Spleen (tissue), 11 donors: ENCODE data around the gene WDR86. TPM values are rescaled to one million over a fixed set of nuclear protein-coding genes. Genes with fewer than 3 reads are reported as not detected.
A peak's percentile ranks its signal among the peaks of the same experiment; 100 is the strongest.

ENCODE experiments used
- DNase-seq: peaks from one replicate; pipeline ENCODE4 v3.0.0-alpha.2; 2020
- H3K27ac ChIP-seq, 8 donors: fragments of 200-600 bp; sonication (generic) in 7 of 8; 1 replicate in 4 of 8; 2 replicates in 4 of 8; pipeline versions ENCODE4 v1.5.0 to v1.8.0; 2016 to 2021; ENCODE audit warnings: inconsistent platforms in 4 of 8, mild to moderate bottlenecking in 4 of 8, moderate library complexity in 1 of 8
- H3K27me3 ChIP-seq, 7 donors: fragments of 200-600 bp; sonication (generic) in 6 of 7; replicated peaks in 1 of 7; 1 replicate in 4 of 7; 2 replicates in 3 of 7; pipeline versions ENCODE4 v1.5.0 to v1.8.0; 2016 to 2021; ENCODE audit warnings: inconsistent platforms in 3 of 7, mild to moderate bottlenecking in 1 of 7
- H3K36me3 ChIP-seq, 6 donors: fragments of 200-600 bp; sonication (generic) in 5 of 6; 1 replicate in 4 of 6; 2 replicates in 2 of 6; pipeline versions ENCODE4 v1.5.0 to v1.8.0; 2016 to 2021; ENCODE audit warnings: inconsistent platforms in 2 of 6
- H3K4me1 ChIP-seq, 6 donors: fragments of 200-600 bp; sonication (generic) in 5 of 6; 1 replicate in 3 of 6; 2 replicates in 3 of 6; pipeline versions ENCODE4 v1.5.0 to v1.8.0; 2016 to 2021; ENCODE audit warnings: inconsistent platforms in 3 of 6
- H3K4me3 ChIP-seq, 8 donors: fragments of 200-600 bp; sonication (generic) in 7 of 8; 1 replicate in 4 of 8; 2 replicates in 4 of 8; pipeline versions ENCODE4 v1.5.0 to v1.8.0; 2016 to 2021; ENCODE audit warnings: inconsistent platforms in 4 of 8, mild to moderate bottlenecking in 4 of 8, moderate library complexity in 2 of 8
- H3K9me3 ChIP-seq, 8 donors: fragments of 200-600 bp; sonication (generic) in 7 of 8; 1 replicate in 4 of 8; 2 replicates in 4 of 8; pipeline versions ENCODE4 v1.5.0 to v1.8.0; 2016 to 2021; ENCODE audit warnings: inconsistent platforms in 4 of 8
- POLR2A ChIP-seq, 3 donors: fragments of 450-650 bp; IDR thresholded peaks; one replicate each; pipeline ENCODE4 v1.5.1; 2017; ENCODE audit warnings: antibody characterized with exemption in 3 of 3, mild to moderate bottlenecking in 1 of 3
- POLR2AphosphoS5 ChIP-seq, 3 donors: sonication (generic); formaldehyde crosslinking; IDR thresholded peaks; one replicate each; pipeline ENCODE4 v1.5.1; 2017; ENCODE audit warnings: antibody characterized with exemption in 3 of 3
- WGBS, 5 donors: extraction: QIAGEN DNeasy Blood & Tissue Kit in 3 of 5; methylation state at CpG; one replicate each; pipeline versions ENCODE4 v1.1.5 to v1.1.7; 2013 to 2018; 5-methylcytosine and 5-hydroxymethylcytosine counted together
- intact Hi-C: fragments of 100-400 bp; cut with DNase I; formaldehyde crosslinking; loops from one replicate; pipeline ENCODE4 v1.15.0; 2023; ENCODE audit warnings: low total_unique reads
- polyA plus RNA-seq, 3 donors: library from polyadenylated mRNA; stranded (reverse); fragments of 200-250 nt; gene quantifications; one replicate each; pipeline ENCODE4 v1.2.1, GENCODE V29; 2013
- total RNA-seq, 7 donors: library from RNA; depleted of rRNA in 3 of 7; stranded (reverse); fragments of >200 nt in 3 of 7; fragmentation: NEBNext Ultra II Directional in 4 of 7; extraction: Animal tissue kit (Norgen Biotek cat#: 25700) in 4 of 7; gene quantifications; one replicate each; pipeline versions ENCODE4 v1.1.0 to v1.2.1, GENCODE V29; 2016 to 2021
- TF ChIP-seq, protein P1 (sequence below), 11 experiments: fragments of 200-600 bp in 7 of 11; fragments of 450-650 bp in 4 of 11; sonication (generic) in 4 of 11; IDR thresholded peaks in 8 of 11; conservative IDR thresholded peaks in 3 of 11; 1 replicate in 7 of 11; 2 replicates in 4 of 11; pipeline versions ENCODE4 v1.4.0 to v1.8.0; 2016 to 2021; ENCODE audit warnings: antibody characterized with exemption in 11 of 11, inconsistent platforms in 4 of 11, mild to moderate bottlenecking in 1 of 11
- donor health status: healthy with polysubstance abuse.
- donor health status: DM: no; HTN: no; CAD: no; lungs with moderate emphysema.
- donor health status: DM: no; HTN: no; CAD: no.
- donor health status: Bipolar disorder and iron deficiency.
- donor health status: healthy.
- donor health status: DM: no; HTN: no; CAD: no.
- donor health status: DM: yes; HTN: yes; CAD: no.

WDR86 gene
- total and polyA plus RNA-seq, 10 donors: 2.8 to 71.9 (median 49.2) TPM

DNA sequence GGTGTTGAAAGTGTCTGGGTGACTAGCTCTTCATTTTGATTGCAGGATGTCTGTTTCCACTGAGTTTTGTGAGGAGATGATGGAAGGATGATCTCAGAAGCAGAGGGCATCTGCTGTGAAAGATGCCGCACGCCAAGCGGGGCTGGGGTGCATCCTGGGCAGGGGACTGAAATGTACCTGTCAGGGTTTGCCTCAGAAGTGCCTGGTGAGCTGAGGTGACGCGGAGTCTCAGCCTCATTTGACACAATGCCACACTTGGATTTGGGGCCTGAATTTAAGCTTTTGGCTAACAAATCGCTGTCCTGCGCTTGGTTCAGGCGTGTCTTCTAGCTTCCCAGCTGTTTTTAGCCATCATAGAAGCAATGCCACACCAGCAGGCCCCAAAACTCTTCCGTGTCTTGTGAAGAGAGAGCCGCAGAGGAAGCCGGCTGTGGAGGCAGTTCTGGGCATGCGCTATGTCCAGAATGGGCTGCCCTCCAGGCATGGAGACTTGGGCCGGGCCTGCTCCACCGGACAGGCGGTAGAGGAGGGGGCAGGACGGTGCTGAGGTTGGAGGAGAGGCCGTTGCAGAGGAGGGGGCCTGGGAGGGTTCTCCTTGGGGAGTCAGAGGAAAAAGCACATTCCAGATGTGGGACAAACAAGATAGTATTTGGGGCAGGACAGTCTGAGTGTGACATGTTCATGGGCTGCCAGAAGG is 31.2 kb downstream of the WDR86 start:
- H3K4me3 ChIP-seq: no peak overlapping the region
- DNase-seq: peak; percentile 73
- peaks cover 2 to 69% (median 49%) of the 10 kb centered on the region in 6 donors for H3K36me3 ChIP-seq
- peak overlapping the region in 2 of 8 donors; percentile 20 to 25 for H3K27ac ChIP-seq
- TF ChIP-seq POLR2AphosphoS5 (IDR thresholded peaks at IDR 0.05) (peak in 1 of 3 donors; percentile 60), POLR2A (IDR thresholded peaks at IDR 0.05) (no peak)
- TF ChIP-seq, protein P1, sequence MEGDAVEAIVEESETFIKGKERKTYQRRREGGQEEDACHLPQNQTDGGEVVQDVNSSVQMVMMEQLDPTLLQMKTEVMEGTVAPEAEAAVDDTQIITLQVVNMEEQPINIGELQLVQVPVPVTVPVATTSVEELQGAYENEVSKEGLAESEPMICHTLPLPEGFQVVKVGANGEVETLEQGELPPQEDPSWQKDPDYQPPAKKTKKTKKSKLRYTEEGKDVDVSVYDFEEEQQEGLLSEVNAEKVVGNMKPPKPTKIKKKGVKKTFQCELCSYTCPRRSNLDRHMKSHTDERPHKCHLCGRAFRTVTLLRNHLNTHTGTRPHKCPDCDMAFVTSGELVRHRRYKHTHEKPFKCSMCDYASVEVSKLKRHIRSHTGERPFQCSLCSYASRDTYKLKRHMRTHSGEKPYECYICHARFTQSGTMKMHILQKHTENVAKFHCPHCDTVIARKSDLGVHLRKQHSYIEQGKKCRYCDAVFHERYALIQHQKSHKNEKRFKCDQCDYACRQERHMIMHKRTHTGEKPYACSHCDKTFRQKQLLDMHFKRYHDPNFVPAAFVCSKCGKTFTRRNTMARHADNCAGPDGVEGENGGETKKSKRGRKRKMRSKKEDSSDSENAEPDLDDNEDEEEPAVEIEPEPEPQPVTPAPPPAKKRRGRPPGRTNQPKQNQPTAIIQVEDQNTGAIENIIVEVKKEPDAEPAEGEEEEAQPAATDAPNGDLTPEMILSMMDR (IDR thresholded peaks at IDR 0.05 in 8 of 11, conservative IDR thresholded peaks at IDR 0.05 in 3 of 11): no peak
- 85 to 91% (median 87%) methylated on average over 17 of the region's 17 CpGs for WGBS, 5 donors
- no peaks in the 10 kb centered on the region for H3K9me3 ChIP-seq
- H3K4me1 ChIP-seq: peaks cover 9 to 39% (median 29%) of the 10 kb centered on the region in 6 donors
- H3K27me3 ChIP-seq: peaks cover 0 to 29% (median 16%) of the 10 kb centered on the region in 7 donors
- intact Hi-C loops: no loop called here

GRCh38 chr7:151378011-151378410 is 31.8 kb downstream of the WDR86 start:
- Histone ChIP-seq H3K27me3 (peaks cover 0 to 22% (median 16%) of the 10 kb centered on the region in 7 donors), H3K27ac (no peak overlapping the region), H3K9me3 (no peaks in the 10 kb centered on the region), H3K4me1 (peaks cover 9 to 46% (median 34%) of the 10 kb centered on the region in 6 donors), H3K36me3 (peaks cover 2 to 75% (median 55%) of the 10 kb centered on the region in 6 donors), H3K4me3 (no peak overlapping the region)
- WGBS, 5 donors: 85 to 96% (median 94%) methylated on average over 9 of the region's 9 CpGs
- intact Hi-C loops: no loop called here
- no peak for TF ChIP-seq POLR2AphosphoS5 (IDR thresholded peaks at IDR 0.05)
- no peak for TF ChIP-seq POLR2A (IDR thresholded peaks at IDR 0.05)
- TF ChIP-seq, protein P1 (IDR thresholded peaks at IDR 0.05 in 8 of 11, conservative IDR thresholded peaks at IDR 0.05 in 3 of 11): no peak
- DNase-seq: peak; percentile 52

DNA sequence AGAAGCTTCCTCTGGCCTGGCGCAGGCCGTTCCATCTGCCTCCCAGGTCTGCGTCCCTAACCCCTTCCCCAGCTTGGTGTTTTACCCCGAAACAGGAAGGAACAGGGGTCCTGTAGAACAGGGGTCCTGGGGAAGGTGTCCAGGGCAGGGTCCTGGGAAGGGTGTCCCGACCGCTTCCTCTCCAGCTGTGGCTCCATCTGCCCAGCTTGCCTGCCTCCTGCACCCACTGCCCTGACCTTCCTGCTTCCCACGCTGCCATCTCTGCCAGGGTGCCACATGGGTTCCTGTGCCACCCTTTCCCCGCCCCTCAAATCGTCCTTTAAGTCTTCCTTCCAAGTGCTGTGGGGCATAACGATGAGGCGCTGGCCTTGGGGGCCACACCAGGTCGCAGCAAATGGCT is 32.4 kb downstream of the WDR86 start:
- peaks cover 8 to 48% (median 33%) of the 10 kb centered on the region in 6 donors for H3K4me1 ChIP-seq
- peak; percentile 58 for DNase-seq
- no peak overlapping the region for H3K4me3 ChIP-seq
- intact Hi-C loops: no loop called here
- H3K27me3 ChIP-seq: peaks cover 0 to 16% (median 12%) of the 10 kb centered on the region in 7 donors
- TF ChIP-seq POLR2AphosphoS5 (IDR thresholded peaks at IDR 0.05): peak in 2 of 3 donors; percentile 18 to 32
- no peak for TF ChIP-seq POLR2A (IDR thresholded peaks at IDR 0.05)
- 80 to 92% (median 89%) methylated on average over 12 of the region's 12 CpGs for WGBS, 5 donors
- H3K27ac ChIP-seq: no peak overlapping the region
- peaks cover 2 to 81% (median 58%) of the 10 kb centered on the region in 6 donors for H3K36me3 ChIP-seq
- no peaks in the 10 kb centered on the region for H3K9me3 ChIP-seq

- no peak overlapping the region for H3K4me3 ChIP-seq
- intact Hi-C loops: no loop called here
- DNase-seq: peak; percentile 63
- H3K4me1 ChIP-seq: peaks cover 0 to 45% (median 23%) of the 10 kb centered on the region in 6 donors
- TF ChIP-seq, protein P1 (IDR thresholded peaks at IDR 0.05 in 8 of 11, conservative IDR thresholded peaks at IDR 0.05 in 3 of 11): no peak
- peak in 2 of 3 donors; percentile 7 to 46 for TF ChIP-seq POLR2AphosphoS5 (IDR thresholded peaks at IDR 0.05)
- H3K27me3 ChIP-seq: peaks cover 0 to 6% (median 2%) of the 10 kb centered on the region in 7 donors
- peaks cover 2 to 92% (median 61%) of the 10 kb centered on the region in 6 donors for H3K36me3 ChIP-seq
- no peak overlapping the region for H3K27ac ChIP-seq
- WGBS, 5 donors: 90 to 97% (median 94%) methylated on average over 31 to 33 of the region's 33 CpGs
- H3K9me3 ChIP-seq: no peaks in the 10 kb centered on the region
These were observed 33.5 kb downstream of the WDR86 start for GRCh38 chr7:151376218-151376902.
